ENCODE results near the gene ASB15. TPM values are rescaled to one million over a fixed set of nuclear protein-coding genes. Genes with fewer than 3 reads are reported as not detected.

ASB15 gene
- total RNA-seq, 1 experiment from 2014 or later: not detected

DNA sequence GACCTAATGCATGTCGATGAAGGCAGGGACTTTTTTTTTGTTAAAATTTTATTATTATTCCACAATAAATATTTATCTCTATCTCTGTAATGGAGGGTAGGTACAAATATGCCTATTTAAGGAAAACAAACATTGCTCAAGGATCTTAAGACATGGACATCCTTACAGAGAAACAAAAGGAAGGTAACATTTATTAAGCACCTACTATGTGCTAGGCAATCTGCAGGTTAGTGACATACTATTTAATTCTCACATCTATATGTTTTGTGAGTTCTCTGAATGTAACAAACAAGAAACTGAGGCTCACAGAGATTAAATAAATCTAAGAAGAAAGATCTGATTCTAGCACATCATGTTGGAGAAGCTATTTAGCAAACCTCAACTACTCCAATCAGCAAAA, 86.1 kb downstream of the ASB15 start:
- TF ChIP-seq POLR2AphosphoS5 (IDR thresholded peaks at IDR 0.05; ENCODE audit: low read depth, low read length) (no peak), TCF7L2 (IDR thresholded peaks at IDR 0.05; ENCODE audit: low read depth, low read length) (no peak), CTCF (IDR thresholded peaks at IDR 0.05) (no peak), SIN3A (IDR thresholded peaks at IDR 0.05; ENCODE audit: borderline replicate concordance, insufficient read depth, low read depth, low read length) (no peak)
- TF ChIP-seq, protein P1, sequence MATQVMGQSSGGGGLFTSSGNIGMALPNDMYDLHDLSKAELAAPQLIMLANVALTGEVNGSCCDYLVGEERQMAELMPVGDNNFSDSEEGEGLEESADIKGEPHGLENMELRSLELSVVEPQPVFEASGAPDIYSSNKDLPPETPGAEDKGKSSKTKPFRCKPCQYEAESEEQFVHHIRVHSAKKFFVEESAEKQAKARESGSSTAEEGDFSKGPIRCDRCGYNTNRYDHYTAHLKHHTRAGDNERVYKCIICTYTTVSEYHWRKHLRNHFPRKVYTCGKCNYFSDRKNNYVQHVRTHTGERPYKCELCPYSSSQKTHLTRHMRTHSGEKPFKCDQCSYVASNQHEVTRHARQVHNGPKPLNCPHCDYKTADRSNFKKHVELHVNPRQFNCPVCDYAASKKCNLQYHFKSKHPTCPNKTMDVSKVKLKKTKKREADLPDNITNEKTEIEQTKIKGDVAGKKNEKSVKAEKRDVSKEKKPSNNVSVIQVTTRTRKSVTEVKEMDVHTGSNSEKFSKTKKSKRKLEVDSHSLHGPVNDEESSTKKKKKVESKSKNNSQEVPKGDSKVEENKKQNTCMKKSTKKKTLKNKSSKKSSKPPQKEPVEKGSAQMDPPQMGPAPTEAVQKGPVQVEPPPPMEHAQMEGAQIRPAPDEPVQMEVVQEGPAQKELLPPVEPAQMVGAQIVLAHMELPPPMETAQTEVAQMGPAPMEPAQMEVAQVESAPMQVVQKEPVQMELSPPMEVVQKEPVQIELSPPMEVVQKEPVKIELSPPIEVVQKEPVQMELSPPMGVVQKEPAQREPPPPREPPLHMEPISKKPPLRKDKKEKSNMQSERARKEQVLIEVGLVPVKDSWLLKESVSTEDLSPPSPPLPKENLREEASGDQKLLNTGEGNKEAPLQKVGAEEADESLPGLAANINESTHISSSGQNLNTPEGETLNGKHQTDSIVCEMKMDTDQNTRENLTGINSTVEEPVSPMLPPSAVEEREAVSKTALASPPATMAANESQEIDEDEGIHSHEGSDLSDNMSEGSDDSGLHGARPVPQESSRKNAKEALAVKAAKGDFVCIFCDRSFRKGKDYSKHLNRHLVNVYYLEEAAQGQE (IDR thresholded peaks at IDR 0.05; ENCODE audit: insufficient read depth in 1 of 2, low read depth in 2 of 2, low read length in 1 of 2): no peak
- peaks cover 28% of the 10 kb centered on the region for H3K36me3 ChIP-seq (ENCODE audit: control insufficient read depth, insufficient read depth, low read length)
- no TSS peak for BruUV-seq (replicated peaks)
- ChIA-PET CTCF (no interaction called here), POLR2A (no interaction called here)
- no peak overlapping the region for H3K27ac ChIP-seq (ENCODE audit: low read length)
- in situ Hi-C loops (cut with HindIII; ENCODE audit: low pct_unique_long_range_greater_than_20kb, low sequenced_read_pairs) (no loop called here), intact Hi-C loops (cut with micrococcal nuclease; ENCODE audit: unreplicated experiment) (no loop called here)
- no peak overlapping the region for H3K4me3 ChIP-seq (ENCODE audit: low read depth in 2 of 2, low read length in 2 of 2)
- no peaks in the 10 kb centered on the region for H3K9me3 ChIP-seq (ENCODE audit: control insufficient read depth, insufficient read depth, low read depth, low read length)
- H3K4me1 ChIP-seq (ENCODE audit: control insufficient read depth, insufficient read depth, low read length): no peaks in the 10 kb centered on the region
- ATAC-seq (no peak), DNase-seq (ENCODE audit: low read depth, low spot score) (no peak)
- H3K27me3 ChIP-seq (ENCODE audit: control insufficient read depth, insufficient read depth, low read length): no peaks in the 10 kb centered on the region

Other genes with a start within 250 kb of the ASB15 start
- 0.59 TPM for gene IQUB, start 67.2 kb upstream of the ASB15 start, total RNA-seq (2021; ENCODE audit: unreplicated experiment)
- 53.4 TPM for gene NDUFA5, start 44.0 kb upstream of the ASB15 start, total RNA-seq (2021; ENCODE audit: unreplicated experiment)
- not detected for gene LMOD2, start 54.0 kb downstream of the ASB15 start, total RNA-seq (2021; ENCODE audit: unreplicated experiment)
- gene WASL, start 147.2 kb downstream of the ASB15 start, total RNA-seq (2021; ENCODE audit: unreplicated experiment): 29.6 TPM
- not detected for gene HYAL4, start 243.3 kb downstream of the ASB15 start, total RNA-seq (2021; ENCODE audit: unreplicated experiment)

Data from Panc1 (cell line).